ENCODE results near the gene ACLY. TPM values are rescaled to one million over a fixed set of nuclear protein-coding genes. Genes with fewer than 3 reads are reported as not detected.
A peak's percentile ranks its signal among the peaks of the same experiment; 100 is the strongest.

ACLY gene
- total and polyA plus RNA-seq, 10 of the 15 experiments (the other 5 are each of a cell fraction or from before 2014, with no cell fraction given), result 32.6 to 224 (median 114) TPM

DNA sequence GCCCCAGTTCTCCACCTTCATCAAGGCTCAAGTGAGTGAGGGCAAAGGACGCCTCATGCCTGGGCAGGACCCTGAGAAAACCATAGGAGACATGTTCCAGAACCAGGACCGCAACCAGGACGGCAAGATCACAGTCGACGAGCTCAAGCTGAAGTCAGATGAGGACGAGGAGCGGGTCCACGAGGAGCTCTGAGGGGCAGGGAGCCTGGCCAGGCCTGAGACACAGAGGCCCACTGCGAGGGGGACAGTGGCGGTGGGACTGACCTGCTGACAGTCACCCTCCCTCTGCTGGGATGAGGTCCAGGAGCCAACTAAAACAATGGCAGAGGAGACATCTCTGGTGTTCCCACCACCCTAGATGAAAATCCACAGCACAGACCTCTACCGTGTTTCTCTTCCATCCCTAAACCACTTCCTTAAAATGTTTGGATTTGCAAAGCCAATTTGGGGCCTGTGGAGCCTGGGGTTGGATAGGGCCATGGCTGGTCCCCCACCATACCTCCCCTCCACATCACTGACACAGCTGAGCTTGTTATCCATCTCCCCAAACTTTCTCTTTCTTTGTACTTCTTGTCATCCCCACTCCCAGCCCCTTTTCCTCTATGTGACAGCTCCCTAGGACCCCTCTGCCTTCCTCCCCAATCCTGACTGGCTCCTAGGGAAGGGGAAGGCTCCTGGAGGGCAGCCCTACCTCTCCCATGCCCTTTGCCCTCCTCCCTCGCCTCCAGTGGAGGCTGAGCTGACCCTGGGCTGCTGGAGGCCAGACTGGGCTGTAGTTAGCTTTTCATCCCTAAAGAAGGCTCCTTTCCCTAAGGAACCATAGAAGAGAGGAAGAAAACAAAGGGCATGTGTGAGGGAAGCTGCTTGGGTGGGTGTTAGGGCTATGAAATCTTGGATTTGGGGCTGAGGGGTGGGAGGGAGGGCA lies 96.3 kb downstream of the ACLY start:
- intact Hi-C loops (cut with micrococcal nuclease; ENCODE audit: unreplicated experiment) (no loop called here), in situ Hi-C loops (cut with MboI) (no loop called here)
- Histone ChIP-seq H3K36me3 (ENCODE audit: control insufficient read depth in 2 of 2, insufficient read depth in 2 of 2, low read length in 1 of 2) (peaks cover 0 to 3% of the 10 kb centered on the region in 2 experiments; a peak in 1 of 4 replicates), H4K20me1 (ENCODE audit: control insufficient read depth, insufficient read depth) (no peaks in the 10 kb centered on the region), H3K4me2 (ENCODE audit: control insufficient read depth, insufficient read depth) (no peak overlapping the region), H3K27ac (ENCODE audit: control insufficient read depth, insufficient read depth) (no peak overlapping the region), H2AFZ (ENCODE audit: control insufficient read depth, low read depth, low read length) (no peak overlapping the region), H3K79me2 (ENCODE audit: control insufficient read depth, insufficient read depth, low read length) (no peaks in the 10 kb centered on the region), H3K9ac (ENCODE audit: control insufficient read depth, insufficient read depth, low read length) (no peak overlapping the region), H3K27me3 (replicated peaks in 1 of 2; ENCODE audit: control insufficient read depth in 2 of 2, insufficient read depth in 2 of 2, low read length in 1 of 2) (no peaks in the 10 kb centered on the region), H3K4me3 (no peak overlapping the region), H3K9me3 (replicated peaks; ENCODE audit: control insufficient read depth, insufficient read depth, low read length) (no peaks in the 10 kb centered on the region), H3K4me1 (ENCODE audit: control insufficient read depth, insufficient read depth, low read length) (peaks cover 9% of the 10 kb centered on the region)
- SMC1A ChIA-PET (ENCODE audit: uncharacterized antibody, unreplicated experiment), result no interaction called here
- DNase-seq (ENCODE audit: low read depth, low spot score) (no peak), ATAC-seq (no peak), FAIRE-seq (no peak)
- RAD21 ChIA-PET (ENCODE audit: unreplicated experiment), result no interaction called here
- CTCF ChIA-PET, result no interaction called here
- 73% methylated on average over 12 of the region's 12 CpGs for WGBS (ENCODE audit: insufficient coverage, insufficient replicate concordance, low lambda C conversion rate, missing lambda C conversion rate)
- BruUV-seq (replicated peaks), result no TSS peak
- POLR2A ChIA-PET, result interaction anchor here (0.5 kb wide), 1 partner anchor 28 kb away, joined by 4 read pairs; no protein-coding TSS in a partner anchor
- no peak for TF ChIP-seq NFIC (IDR thresholded peaks at IDR 0.05; ENCODE audit: low read depth, low read length)
- 0 out of 2 replicates have a peak, but pooled peaks have one; percentile 34 for TF ChIP-seq POLR2A (IDR thresholded peaks at IDR 0.05; ENCODE audit: low read depth, low read length)

DNA sequence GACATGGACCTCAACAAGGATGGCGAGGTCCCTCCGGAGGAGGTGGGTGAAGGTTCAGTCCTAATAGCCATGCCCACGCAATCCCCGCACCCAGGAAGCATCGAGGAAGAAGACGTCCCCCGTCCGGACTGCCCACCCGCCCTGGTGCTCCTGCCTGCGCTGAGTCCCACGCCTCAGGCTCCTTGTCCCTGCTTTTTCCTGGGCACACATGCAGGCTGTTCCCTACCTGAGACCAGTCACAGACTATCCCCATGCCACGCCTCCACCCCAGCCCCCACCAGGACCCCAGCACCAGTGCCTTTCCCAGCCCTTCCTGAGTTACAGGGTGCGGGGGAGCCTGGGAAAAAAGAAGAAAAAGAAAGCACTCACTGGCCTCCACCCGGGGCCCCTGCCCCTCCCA lies 97.0 kb downstream of the ACLY start:
- CTCF ChIA-PET, result no interaction called here
- TF ChIP-seq, protein P1, sequence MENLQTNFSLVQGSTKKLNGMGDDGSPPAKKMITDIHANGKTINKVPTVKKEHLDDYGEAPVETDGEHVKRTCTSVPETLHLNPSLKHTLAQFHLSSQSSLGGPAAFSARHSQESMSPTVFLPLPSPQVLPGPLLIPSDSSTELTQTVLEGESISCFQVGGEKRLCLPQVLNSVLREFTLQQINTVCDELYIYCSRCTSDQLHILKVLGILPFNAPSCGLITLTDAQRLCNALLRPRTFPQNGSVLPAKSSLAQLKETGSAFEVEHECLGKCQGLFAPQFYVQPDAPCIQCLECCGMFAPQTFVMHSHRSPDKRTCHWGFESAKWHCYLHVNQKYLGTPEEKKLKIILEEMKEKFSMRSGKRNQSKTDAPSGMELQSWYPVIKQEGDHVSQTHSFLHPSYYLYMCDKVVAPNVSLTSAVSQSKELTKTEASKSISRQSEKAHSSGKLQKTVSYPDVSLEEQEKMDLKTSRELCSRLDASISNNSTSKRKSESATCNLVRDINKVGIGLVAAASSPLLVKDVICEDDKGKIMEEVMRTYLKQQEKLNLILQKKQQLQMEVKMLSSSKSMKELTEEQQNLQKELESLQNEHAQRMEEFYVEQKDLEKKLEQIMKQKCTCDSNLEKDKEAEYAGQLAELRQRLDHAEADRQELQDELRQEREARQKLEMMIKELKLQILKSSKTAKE (IDR thresholded peaks at IDR 0.05; ENCODE audit: low read depth, poor library complexity, severe bottlenecking), result no peak
- TF ChIP-seq ATF7 (IDR thresholded peaks at IDR 0.05; ENCODE audit: low read depth) (no peak), MYB (IDR thresholded peaks at IDR 0.05; ENCODE audit: borderline replicate concordance, low read depth, low read length) (no peak), NFYA (IDR thresholded peaks at IDR 0.05; ENCODE audit: borderline replicate concordance, low read depth, low read length) (no peak), KLF5 (IDR thresholded peaks at IDR 0.05; ENCODE audit: partially characterized antibody) (no peak)
- TF ChIP-seq, protein P2, sequence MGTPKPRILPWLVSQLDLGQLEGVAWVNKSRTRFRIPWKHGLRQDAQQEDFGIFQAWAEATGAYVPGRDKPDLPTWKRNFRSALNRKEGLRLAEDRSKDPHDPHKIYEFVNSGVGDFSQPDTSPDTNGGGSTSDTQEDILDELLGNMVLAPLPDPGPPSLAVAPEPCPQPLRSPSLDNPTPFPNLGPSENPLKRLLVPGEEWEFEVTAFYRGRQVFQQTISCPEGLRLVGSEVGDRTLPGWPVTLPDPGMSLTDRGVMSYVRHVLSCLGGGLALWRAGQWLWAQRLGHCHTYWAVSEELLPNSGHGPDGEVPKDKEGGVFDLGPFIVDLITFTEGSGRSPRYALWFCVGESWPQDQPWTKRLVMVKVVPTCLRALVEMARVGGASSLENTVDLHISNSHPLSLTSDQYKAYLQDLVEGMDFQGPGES (IDR thresholded peaks at IDR 0.05), result no peak
- TF ChIP-seq, protein P3, sequence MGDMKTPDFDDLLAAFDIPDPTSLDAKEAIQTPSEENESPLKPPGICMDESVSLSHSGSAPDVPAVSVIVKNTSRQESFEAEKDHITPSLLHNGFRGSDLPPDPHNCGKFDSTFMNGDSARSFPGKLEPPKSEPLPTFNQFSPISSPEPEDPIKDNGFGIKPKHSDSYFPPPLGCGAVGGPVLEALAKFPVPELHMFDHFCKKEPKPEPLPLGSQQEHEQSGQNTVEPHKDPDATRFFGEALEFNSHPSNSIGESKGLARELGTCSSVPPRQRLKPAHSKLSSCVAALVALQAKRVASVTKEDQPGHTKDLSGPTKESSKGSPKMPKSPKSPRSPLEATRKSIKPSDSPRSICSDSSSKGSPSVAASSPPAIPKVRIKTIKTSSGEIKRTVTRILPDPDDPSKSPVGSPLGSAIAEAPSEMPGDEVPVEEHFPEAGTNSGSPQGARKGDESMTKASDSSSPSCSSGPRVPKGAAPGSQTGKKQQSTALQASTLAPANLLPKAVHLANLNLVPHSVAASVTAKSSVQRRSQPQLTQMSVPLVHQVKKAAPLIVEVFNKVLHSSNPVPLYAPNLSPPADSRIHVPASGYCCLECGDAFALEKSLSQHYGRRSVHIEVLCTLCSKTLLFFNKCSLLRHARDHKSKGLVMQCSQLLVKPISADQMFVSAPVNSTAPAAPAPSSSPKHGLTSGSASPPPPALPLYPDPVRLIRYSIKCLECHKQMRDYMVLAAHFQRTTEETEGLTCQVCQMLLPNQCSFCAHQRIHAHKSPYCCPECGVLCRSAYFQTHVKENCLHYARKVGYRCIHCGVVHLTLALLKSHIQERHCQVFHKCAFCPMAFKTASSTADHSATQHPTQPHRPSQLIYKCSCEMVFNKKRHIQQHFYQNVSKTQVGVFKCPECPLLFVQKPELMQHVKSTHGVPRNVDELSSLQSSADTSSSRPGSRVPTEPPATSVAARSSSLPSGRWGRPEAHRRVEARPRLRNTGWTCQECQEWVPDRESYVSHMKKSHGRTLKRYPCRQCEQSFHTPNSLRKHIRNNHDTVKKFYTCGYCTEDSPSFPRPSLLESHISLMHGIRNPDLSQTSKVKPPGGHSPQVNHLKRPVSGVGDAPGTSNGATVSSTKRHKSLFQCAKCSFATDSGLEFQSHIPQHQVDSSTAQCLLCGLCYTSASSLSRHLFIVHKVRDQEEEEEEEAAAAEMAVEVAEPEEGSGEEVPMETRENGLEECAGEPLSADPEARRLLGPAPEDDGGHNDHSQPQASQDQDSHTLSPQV (IDR thresholded peaks at IDR 0.05), result no peak

More for the DNA sequence above, 97.0 kb downstream of the ACLY start:
- ChIA-PET RAD21 (ENCODE audit: unreplicated experiment) (no interaction called here), POLR2A (no interaction called here), SMC1A (ENCODE audit: uncharacterized antibody, unreplicated experiment) (no interaction called here)
- DNase-seq (ENCODE audit: low read depth, low spot score) (no peak), ATAC-seq (no peak), FAIRE-seq (no peak)
- H3K27me3 ChIP-seq (replicated peaks in 1 of 2; ENCODE audit: control insufficient read depth in 2 of 2, insufficient read depth in 2 of 2, low read length in 1 of 2), result no peaks in the 10 kb centered on the region
- H3K4me3 ChIP-seq, result no peak overlapping the region
- H3K9ac ChIP-seq (ENCODE audit: control insufficient read depth, insufficient read depth, low read length), result no peak overlapping the region
- no peak overlapping the region for H3K4me2 ChIP-seq (ENCODE audit: control insufficient read depth, insufficient read depth)
- H3K36me3 ChIP-seq (ENCODE audit: control insufficient read depth in 2 of 2, insufficient read depth in 2 of 2, low read length in 1 of 2), result peaks cover 0 to 3% of the 10 kb centered on the region in 2 experiments; a peak in 1 of 4 replicates
- H3K79me2 ChIP-seq (ENCODE audit: control insufficient read depth, insufficient read depth, low read length), result no peaks in the 10 kb centered on the region
- no peak overlapping the region for H3K27ac ChIP-seq (ENCODE audit: control insufficient read depth, insufficient read depth)
- intact Hi-C loops (cut with micrococcal nuclease; ENCODE audit: unreplicated experiment), result no loop called here
- in situ Hi-C loops (cut with MboI), result no loop called here
- BruUV-seq (replicated peaks), result no TSS peak
- H2AFZ ChIP-seq (ENCODE audit: control insufficient read depth, low read depth, low read length), result no peak overlapping the region
- peaks cover 9% of the 10 kb centered on the region for H3K4me1 ChIP-seq (ENCODE audit: control insufficient read depth, insufficient read depth, low read length)
- no peaks in the 10 kb centered on the region for H3K9me3 ChIP-seq (replicated peaks; ENCODE audit: control insufficient read depth, insufficient read depth, low read length)
- H4K20me1 ChIP-seq (ENCODE audit: control insufficient read depth, insufficient read depth), result no peaks in the 10 kb centered on the region
- WGBS (ENCODE audit: insufficient coverage, insufficient replicate concordance, low lambda C conversion rate, missing lambda C conversion rate), result 72% methylated on average over 11 of the region's 14 CpGs

Data from GM12878 (cell line).